Skeletal muscle satellite cell (primary cell): Measurements from ENCODE around the gene BHLHE40.
A peak's percentile ranks its signal among the peaks of the same experiment; 100 is the strongest.

ENCODE experiments used
- H3K27me3 ChIP-seq: 2 replicates; pipeline ENCODE4 v1.7.0; 2013; ENCODE audit warnings: low read length; ENCODE audit not compliant: control insufficient read depth, insufficient read depth
- H3K36me3 ChIP-seq: 2 replicates; pipeline ENCODE4 v1.7.0; 2013; ENCODE audit warnings: mild to moderate bottlenecking, control low read depth, low read length; ENCODE audit not compliant: insufficient read depth
- H3K4me1 ChIP-seq: 2 replicates; pipeline ENCODE4 v1.7.0; 2013; ENCODE audit warnings: low read length; ENCODE audit not compliant: control insufficient read depth, insufficient read depth
- H3K4me2 ChIP-seq: 2 replicates; pipeline ENCODE4 v1.7.0; 2013; ENCODE audit warnings: mild to moderate bottlenecking, low read length
- H3K4me3 ChIP-seq: 2 replicates; pipeline ENCODE4 v1.7.0; 2013; ENCODE audit warnings: low read length
- H3K9ac ChIP-seq: 2 replicates; pipeline ENCODE4 v1.7.0; 2013; ENCODE audit warnings: mild to moderate bottlenecking, low read depth, low read length, moderate library complexity
- H3K9me3 ChIP-seq: replicated peaks from 2 replicates; pipeline ENCODE4 v1.7.0; 2013; ENCODE audit warnings: mild to moderate bottlenecking, control low read depth, low read length

Gene BHLHE40

GRCh38 chr3:4986175-4986781 lies 7.0 kb downstream of the BHLHE40 start:
- Histone ChIP-seq H3K9me3 (no peaks in the 10 kb centered on the region), H3K9ac (peak overlapping the region; percentile 90), H3K4me1 (peaks cover 71% of the 10 kb centered on the region), H3K27me3 (no peaks in the 10 kb centered on the region), H3K4me2 (peak overlapping the region; percentile 82), H3K4me3 (peak overlapping the region; percentile 62), H3K36me3 (peaks cover 29% of the 10 kb centered on the region)

DNA sequence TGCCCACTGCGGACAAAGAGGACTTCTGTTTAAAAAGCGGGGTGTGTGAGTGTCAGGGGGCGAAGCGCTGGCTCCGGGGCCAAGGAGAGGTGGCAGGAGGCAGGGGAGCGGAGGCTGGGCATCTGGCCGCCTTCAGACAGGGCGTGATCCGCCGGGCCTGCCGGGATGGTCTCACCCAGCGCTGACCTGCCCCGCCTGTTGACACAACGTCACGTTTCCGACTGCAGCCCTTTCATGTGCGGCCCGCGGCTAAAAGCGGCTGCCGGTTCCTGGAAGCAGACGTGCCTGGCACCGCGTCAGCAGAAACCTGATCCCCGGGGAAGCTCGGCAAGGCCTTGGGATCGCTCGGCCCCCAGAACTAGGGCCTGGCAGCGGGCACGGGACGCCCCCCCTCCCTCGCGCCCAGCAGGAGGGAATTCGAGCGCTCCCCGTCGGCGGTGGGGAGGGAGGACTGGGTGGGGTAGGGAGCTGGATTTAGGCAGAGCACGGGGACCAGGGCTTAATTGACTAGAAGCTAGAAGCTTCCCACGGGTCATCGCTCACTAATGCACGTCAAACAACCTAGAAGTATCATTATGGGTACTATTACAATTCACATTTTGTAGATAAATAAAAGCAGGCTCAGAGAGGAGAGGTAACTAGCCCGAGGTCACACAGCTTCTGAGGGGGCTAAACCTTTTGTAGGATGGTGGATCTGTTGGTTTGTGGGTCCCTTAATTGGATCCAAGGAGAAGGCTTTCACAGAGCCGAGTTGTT lies 7.7 kb downstream of the BHLHE40 start:
- peaks cover 64% of the 10 kb centered on the region for H3K4me1 ChIP-seq
- peaks cover 22% of the 10 kb centered on the region for H3K36me3 ChIP-seq
- peak overlapping the region; percentile 82 for H3K4me2 ChIP-seq
- H3K27me3 ChIP-seq: no peaks in the 10 kb centered on the region
- H3K9me3 ChIP-seq: no peaks in the 10 kb centered on the region
- H3K4me3 ChIP-seq: peak overlapping the region; percentile 62
- peak overlapping the region; percentile 90 for H3K9ac ChIP-seq

GRCh38 chr3:4987538-4988296 lies 8.5 kb downstream of the BHLHE40 start:
- Histone ChIP-seq H3K9ac (peak overlapping the region; percentile 90), H3K9me3 (no peaks in the 10 kb centered on the region), H3K4me1 (peaks cover 56% of the 10 kb centered on the region), H3K36me3 (peaks cover 15% of the 10 kb centered on the region), H3K4me3 (peak overlapping the region; percentile 62), H3K27me3 (no peaks in the 10 kb centered on the region), H3K4me2 (peak overlapping the region; percentile 82)

GRCh38 chr3:4988983-4989834 lies 10.0 kb downstream of the BHLHE40 start:
- H3K9me3 ChIP-seq: no peaks in the 10 kb centered on the region
- no peak overlapping the region for H3K4me2 ChIP-seq
- no peak overlapping the region for H3K4me3 ChIP-seq
- H3K9ac ChIP-seq: no peak overlapping the region
- peaks cover 2% of the 10 kb centered on the region for H3K36me3 ChIP-seq
- no peaks in the 10 kb centered on the region for H3K27me3 ChIP-seq
- peaks cover 51% of the 10 kb centered on the region for H3K4me1 ChIP-seq

DNA sequence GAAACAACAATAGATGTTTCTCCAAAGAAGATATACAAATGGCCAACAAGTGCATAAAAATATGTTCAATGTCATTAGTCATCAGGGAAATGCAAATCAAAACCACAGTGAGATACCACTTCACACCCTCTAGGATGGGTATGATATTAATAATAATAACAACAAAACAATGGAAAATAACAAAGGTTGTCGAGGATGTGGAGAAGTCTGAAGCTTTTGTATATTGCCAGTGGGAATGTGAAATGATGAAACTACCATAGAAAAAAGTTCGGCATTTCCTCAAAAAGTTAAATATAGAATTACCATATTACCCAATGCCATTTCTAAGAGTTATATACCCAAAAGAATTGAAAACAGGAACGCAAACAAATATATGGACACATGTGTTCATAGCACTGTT lies 10.8 kb downstream of the BHLHE40 start:
- Histone ChIP-seq H3K4me2 (no peak overlapping the region), H3K9me3 (no peaks in the 10 kb centered on the region), H3K27me3 (no peaks in the 10 kb centered on the region), H3K4me1 (peaks cover 51% of the 10 kb centered on the region), H3K9ac (no peak overlapping the region), H3K4me3 (no peak overlapping the region), H3K36me3 (no peaks in the 10 kb centered on the region)

GRCh38 chr3:4992118-4992517 lies 12.9 kb downstream of the BHLHE40 start:
- no peaks in the 10 kb centered on the region for H3K36me3 ChIP-seq
- H3K4me1 ChIP-seq: peaks cover 44% of the 10 kb centered on the region
- no peak overlapping the region for H3K4me2 ChIP-seq
- H3K9me3 ChIP-seq: no peaks in the 10 kb centered on the region
- no peaks in the 10 kb centered on the region for H3K27me3 ChIP-seq
- no peak overlapping the region for H3K9ac ChIP-seq
- no peak overlapping the region for H3K4me3 ChIP-seq

DNA sequence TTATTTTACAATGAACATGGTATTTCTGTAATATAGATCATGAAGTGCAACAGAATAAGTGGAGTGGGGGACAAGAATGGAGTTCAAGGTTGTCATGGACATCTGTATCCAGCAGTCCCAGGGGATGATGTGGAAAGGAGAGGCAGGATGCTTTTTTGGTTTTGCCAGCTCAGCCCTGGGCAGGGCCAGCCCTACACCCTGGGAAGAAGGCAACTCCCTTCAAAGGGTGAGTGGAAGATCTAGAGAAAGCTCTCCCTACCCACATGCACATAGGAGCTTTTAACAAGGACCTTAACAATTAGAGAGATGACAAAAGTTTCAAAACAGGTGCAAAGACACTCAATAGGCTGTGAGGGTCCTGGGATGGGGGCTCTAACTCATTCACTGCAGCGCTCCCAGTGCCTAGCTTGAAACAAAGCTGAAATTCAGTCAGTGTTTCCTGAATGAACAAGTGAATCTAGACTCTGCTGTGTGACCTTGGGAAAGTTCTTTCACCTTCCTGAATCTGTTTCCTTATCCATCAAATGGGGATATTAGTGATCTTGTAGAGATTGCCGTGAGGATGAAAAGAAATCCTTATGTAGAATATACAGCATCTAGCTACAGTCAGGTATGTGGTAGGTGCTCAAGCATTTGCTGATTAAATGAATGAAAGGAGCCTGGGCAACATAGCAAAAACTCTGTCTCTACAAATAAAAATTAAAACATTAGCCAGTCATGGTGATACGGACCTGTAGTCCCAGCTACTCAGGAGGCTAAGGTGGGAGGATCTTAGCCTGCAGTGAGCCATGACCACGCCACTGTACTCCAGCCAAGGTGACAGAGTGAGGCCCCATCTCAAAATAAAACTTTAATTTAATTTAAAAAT lies 14.3 kb downstream of the BHLHE40 start:
- H3K4me2 ChIP-seq: no peak overlapping the region
- no peak overlapping the region for H3K9ac ChIP-seq
- H3K36me3 ChIP-seq: no peaks in the 10 kb centered on the region
- H3K4me3 ChIP-seq: no peak overlapping the region
- no peaks in the 10 kb centered on the region for H3K9me3 ChIP-seq
- peaks cover 41% of the 10 kb centered on the region for H3K4me1 ChIP-seq
- H3K27me3 ChIP-seq: no peaks in the 10 kb centered on the region

DNA sequence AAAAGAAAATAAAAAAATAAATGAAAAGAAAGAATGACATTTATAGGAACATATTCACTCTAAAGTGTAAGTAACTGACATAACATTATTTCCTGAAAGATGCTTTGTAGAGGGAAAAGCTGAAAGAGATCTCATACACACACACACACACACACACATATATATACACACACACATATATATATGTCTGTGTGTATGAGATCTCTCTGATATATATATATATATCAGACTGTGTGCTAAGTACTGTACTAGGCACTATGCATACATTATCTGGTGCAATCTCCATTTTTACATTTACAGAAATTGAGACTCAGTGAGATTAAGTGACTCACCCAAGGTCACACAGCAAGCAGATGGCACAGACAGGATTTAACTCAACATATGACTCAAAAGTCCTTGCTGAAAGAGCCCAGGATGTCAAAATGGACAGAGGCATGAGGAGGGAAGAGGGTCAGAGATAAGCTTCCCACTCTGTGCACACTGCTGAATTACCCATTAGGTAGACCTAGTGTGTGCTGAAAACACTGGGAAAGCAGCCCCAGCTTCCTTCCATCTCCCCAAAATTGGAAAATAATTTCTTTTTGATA lies 15.0 kb downstream of the BHLHE40 start:
- H3K4me3 ChIP-seq: no peak overlapping the region
- H3K9me3 ChIP-seq: no peaks in the 10 kb centered on the region
- H3K4me2 ChIP-seq: peak overlapping the region; percentile 50
- H3K36me3 ChIP-seq: no peaks in the 10 kb centered on the region
- H3K27me3 ChIP-seq: no peaks in the 10 kb centered on the region
- H3K9ac ChIP-seq: peak overlapping the region; percentile 81
- peaks cover 33% of the 10 kb centered on the region for H3K4me1 ChIP-seq

GRCh38 chr3:4994823-4995499 lies 15.7 kb downstream of the BHLHE40 start:
- peak overlapping the region; percentile 16 for H3K4me3 ChIP-seq
- no peaks in the 10 kb centered on the region for H3K27me3 ChIP-seq
- H3K9me3 ChIP-seq: no peaks in the 10 kb centered on the region
- H3K9ac ChIP-seq: peak overlapping the region; percentile 81
- peak overlapping the region; percentile 50 for H3K4me2 ChIP-seq
- peaks cover 29% of the 10 kb centered on the region for H3K4me1 ChIP-seq
- H3K36me3 ChIP-seq: no peaks in the 10 kb centered on the region
